ENCODE measurements around the gene CKAP5. TPM values are rescaled to one million over a fixed set of nuclear protein-coding genes. Genes with fewer than 3 reads are reported as not detected.

CKAP5 gene
- 416 and 534 TPM in 2 replicates for polyA plus RNA-seq

DNA sequence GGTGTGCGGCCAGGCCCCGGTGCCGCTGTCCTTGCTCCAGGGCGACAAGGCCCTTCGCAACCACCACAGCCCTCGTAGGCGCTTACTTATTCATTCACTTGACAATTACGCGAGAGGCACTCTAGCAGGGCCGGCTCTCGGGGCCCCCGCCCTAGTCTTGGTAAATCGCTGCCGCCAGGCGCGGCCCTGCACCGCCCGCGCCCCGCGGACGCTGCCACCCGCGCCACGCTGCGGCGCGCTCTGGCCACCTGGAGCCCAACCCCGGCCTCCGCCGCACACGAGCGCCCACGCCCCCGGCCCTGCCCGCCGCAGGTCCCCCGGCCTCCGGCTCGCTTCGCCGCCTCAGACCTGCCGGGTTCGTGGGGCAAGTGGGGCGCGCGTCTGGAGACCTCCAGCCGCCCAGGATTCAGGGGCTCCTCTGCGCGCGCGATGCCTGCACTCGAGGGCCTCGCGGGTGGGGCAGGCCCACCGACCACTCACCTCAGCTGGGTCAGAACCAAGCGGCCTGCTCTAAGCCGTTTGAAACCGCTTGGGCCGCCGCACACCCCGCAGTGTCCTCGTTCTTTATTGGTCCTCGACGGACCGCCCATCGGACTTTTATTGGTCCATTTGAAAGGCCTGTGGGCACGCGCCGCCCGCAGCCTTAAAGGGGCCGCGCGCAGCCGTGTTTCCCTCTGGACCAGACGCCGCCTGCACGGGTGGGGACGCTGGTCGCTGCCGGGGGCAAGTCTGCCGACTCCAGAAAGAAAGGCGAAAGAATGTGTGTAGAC lies at the start of gene CKAP5:
TSS of gene CKAP5 (minus strand) at position 541 of the 770 bp plus-strand sequence. CDS start 25,049 bp downstream, outside the sequence.

DNA sequence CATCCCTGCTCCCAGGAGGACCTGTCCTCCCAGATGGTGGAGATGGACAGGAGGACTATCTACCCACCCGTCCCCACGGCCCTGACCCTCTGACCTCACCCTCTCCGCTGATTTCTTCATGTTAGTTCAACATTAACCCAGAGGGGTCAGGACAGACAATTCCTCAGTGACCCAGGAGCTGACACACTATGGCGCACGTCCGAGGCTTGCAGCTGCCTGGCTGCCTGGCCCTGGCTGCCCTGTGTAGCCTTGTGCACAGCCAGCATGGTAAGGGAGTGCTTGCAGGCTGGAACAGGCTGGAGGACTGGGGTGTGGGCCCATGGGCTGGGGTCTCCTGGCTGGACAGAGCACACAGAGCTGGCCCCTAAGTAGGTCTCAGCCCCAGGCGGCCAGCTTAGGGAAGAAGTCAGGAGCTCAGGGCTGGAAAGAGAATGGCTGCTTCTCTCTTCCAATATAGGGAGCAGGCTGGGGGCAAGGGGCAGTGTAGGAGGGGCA lies 127.0 kb downstream of the CKAP5 start, which contains the start of gene F2:
TSS of gene F2 (plus strand) at position 166 of the 495 bp plus-strand sequence. CDS start at position 189, 23 bp downstream.

DNA sequence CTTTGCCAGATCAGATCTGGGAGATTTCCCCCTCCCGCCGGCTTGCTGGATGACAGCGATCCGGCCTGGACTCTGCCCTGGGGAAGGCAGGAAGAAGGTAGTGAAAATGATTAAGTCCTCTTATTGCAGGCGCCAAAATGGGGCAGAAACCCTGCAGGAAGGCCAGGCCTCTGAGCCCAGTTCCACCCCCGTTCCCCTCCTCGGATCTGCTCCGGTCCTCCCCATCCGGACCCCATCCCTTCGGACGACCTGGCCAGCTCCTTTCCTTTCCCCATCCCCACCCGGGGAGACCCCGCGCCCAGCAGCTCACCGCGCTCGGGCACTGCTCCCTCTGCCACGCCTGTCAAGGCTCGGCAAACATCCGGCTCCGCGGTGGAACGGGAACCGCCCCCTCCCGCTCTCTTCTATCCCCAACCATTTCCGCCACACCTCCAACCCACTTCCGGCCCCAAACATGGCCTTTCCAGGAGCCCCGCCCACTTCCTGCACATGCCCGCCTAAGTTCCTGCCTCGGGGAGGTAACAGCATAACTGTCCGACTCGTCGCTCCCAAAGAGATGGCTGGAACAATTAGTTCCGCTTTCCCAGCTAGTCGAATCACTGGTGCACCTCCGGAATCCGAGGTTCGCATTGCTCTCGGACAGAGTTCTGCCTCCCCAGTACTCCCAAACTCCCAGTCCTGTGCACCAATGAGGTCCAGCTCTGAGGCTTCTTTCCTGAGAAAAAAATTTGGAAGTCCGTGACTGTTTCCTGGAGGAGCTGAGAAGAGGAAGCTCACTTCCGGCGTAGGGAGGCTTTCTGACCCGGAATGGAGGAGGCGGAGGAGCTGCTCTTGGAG lies 145.6 kb downstream of the CKAP5 start, which contains the start of the genes ARHGAP1 and ZNF408:
TSS of gene ARHGAP1 (minus strand) at position 379 of the 837 bp plus-strand sequence. CDS start 4,512 bp downstream, outside the sequence.
TSS of gene ZNF408 (plus strand) at position 791 of the 837 bp plus-strand sequence. CDS start at position 808, 17 bp downstream.

Other genes starting within 250 kb of the CKAP5 start
- 3.7 and 5.1 TPM in 2 replicates for gene HARBI1, start 229.1 kb downstream of the CKAP5 start, polyA plus RNA-seq
- 11.0 and 19.9 TPM in 2 replicates for gene ATG13, start 228.7 kb downstream of the CKAP5 start, polyA plus RNA-seq
- 4.1 and 7.6 TPM in 2 replicates for gene ARHGAP1, start 145.7 kb downstream of the CKAP5 start, polyA plus RNA-seq
- gene ZNF408, start 145.2 kb downstream of the CKAP5 start, polyA plus RNA-seq = 0.22 and 1.1 TPM in 2 replicates
- not detected in 2 replicates for gene F2, start 127.1 kb downstream of the CKAP5 start, polyA plus RNA-seq
- gene LRP4, start 72.3 kb upstream of the CKAP5 start, polyA plus RNA-seq = 2.6 and 3.5 TPM in 2 replicates
- gene CSTPP1, start 90.5 kb upstream of the CKAP5 start, polyA plus RNA-seq = 56.7 and 75.9 TPM in 2 replicates